Measurements from ENCODE around the gene NSUN7. TPM values are rescaled to one million over a fixed set of nuclear protein-coding genes. Genes with fewer than 3 reads are reported as not detected.

Gene NSUN7
- total and polyA plus RNA-seq, 2 donors (not counting 1 experiment from before 2014, with no cell fraction given) = 0.33 TPM; not detected in 1

DNA sequence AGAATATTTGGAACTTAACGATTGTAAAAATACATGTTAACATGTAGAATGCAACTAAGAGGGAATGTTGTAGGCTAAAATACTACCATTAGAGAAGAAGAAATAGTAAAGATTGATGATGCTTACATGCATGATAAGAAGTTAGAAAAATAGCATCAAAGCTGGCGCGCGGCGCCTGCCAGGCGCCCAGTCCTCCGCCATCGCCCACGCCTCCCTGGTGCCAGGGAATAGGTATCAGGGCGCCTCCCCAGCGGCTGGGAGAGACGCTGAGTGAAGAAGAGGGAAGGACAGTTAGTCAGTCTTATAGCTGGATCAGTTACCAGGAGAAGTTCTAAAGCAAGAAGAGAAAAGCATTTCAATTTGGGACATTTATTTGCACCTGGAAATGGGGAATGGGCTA lies 36.0 kb downstream of the NSUN7 start:
- Histone ChIP-seq H3K4me2 (ENCODE audit: extremely low read depth, insufficient read depth, low read length) (no peak overlapping the region), H2AFZ (ENCODE audit: low read length) (no peak overlapping the region), H3K27me3 (ENCODE audit: control insufficient read depth, insufficient read depth, low read length) (peaks cover 3% of the 10 kb centered on the region)

DNA sequence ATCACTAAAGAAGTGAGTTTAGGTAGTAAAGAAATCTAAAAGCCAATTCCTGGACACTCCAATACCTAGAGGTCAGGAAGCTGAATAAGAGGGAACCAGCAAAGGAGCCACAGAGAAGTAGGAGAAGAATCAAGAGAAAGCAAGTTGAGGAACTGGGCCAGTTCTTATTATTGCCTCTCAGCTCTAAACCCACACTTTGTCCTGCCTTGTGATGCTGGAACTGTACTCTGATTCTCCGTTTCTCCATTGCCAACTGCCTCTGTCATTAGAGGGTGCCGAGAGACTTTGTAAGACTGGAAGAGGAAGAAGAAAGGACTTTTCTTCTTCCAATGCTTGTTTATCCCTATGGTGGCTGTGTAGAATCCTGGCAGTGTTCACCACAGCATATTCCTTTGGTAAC lies 38.6 kb downstream of the NSUN7 start:
- H3K9ac ChIP-seq (ENCODE audit: insufficient read depth, low read length) = no peak overlapping the region

More for the DNA sequence above, 36.0 kb downstream of the NSUN7 start:
- TF ChIP-seq, protein P1, sequence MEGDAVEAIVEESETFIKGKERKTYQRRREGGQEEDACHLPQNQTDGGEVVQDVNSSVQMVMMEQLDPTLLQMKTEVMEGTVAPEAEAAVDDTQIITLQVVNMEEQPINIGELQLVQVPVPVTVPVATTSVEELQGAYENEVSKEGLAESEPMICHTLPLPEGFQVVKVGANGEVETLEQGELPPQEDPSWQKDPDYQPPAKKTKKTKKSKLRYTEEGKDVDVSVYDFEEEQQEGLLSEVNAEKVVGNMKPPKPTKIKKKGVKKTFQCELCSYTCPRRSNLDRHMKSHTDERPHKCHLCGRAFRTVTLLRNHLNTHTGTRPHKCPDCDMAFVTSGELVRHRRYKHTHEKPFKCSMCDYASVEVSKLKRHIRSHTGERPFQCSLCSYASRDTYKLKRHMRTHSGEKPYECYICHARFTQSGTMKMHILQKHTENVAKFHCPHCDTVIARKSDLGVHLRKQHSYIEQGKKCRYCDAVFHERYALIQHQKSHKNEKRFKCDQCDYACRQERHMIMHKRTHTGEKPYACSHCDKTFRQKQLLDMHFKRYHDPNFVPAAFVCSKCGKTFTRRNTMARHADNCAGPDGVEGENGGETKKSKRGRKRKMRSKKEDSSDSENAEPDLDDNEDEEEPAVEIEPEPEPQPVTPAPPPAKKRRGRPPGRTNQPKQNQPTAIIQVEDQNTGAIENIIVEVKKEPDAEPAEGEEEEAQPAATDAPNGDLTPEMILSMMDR (conservative IDR thresholded peaks at IDR 0.05 in 1 of 2, IDR thresholded peaks at IDR 0.05 in 1 of 2; ENCODE audit: low read depth in 1 of 2, low read length in 2 of 2) = no peak
- TF ChIP-seq EZH2 (IDR thresholded peaks at IDR 0.05; ENCODE audit: low read length, missing control alignments) = no peak
- H3K4me1 ChIP-seq (ENCODE audit: control insufficient read depth, extremely low read depth, insufficient read depth, low read length) = no peaks in the 10 kb centered on the region
- H3K9ac ChIP-seq (ENCODE audit: insufficient read depth, low read length) = no peak overlapping the region
- no peaks in the 10 kb centered on the region for H3K9me3 ChIP-seq (ENCODE audit: control insufficient read depth, insufficient read depth, low read depth, low read length)
- H3K36me3 ChIP-seq (ENCODE audit: control insufficient read depth, insufficient read depth, low read length) = no peaks in the 10 kb centered on the region
- no peak overlapping the region for H3K4me3 ChIP-seq (replicated peaks in 1 of 4; ENCODE audit: control extremely low read depth in 1 of 4, insufficient read depth in 1 of 4, low read depth in 3 of 4, low read length in 4 of 4)
- no peak for DNase-seq (ENCODE audit: low read depth in 2 of 2)
- H4K20me1 ChIP-seq (ENCODE audit: control insufficient read depth, extremely low read depth, insufficient read depth, low read length) = no peaks in the 10 kb centered on the region
- no peaks in the 10 kb centered on the region for H3K79me2 ChIP-seq (ENCODE audit: control insufficient read depth, insufficient read depth, low read length)
- H3K27ac ChIP-seq (ENCODE audit: insufficient read depth, low read length) = no peak overlapping the region

DNA sequence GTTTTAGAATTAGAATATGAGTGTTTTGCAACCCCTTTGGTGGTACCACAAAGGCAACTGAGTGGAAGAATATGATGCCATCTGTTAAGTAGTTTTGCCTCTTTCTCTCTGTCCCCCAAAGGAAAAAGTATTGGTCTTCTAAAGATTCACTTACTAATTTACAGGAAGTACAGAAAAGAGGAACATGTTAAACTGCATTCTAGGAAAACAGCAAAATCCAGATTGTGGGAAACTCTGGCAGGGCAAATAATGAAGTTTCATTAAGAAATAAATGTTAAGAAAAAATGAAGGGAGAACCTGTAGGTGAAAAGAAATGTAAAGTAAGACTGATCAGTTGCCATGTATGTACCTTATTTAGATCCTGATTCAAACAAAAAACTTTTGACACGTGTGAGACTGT lies 39.3 kb downstream of the NSUN7 start:
- DNase-seq (ENCODE audit: low read depth in 2 of 2) = no peak
- no peaks in the 10 kb centered on the region for H3K79me2 ChIP-seq (ENCODE audit: control insufficient read depth, insufficient read depth, low read length)
- no peaks in the 10 kb centered on the region for H4K20me1 ChIP-seq (ENCODE audit: control insufficient read depth, extremely low read depth, insufficient read depth, low read length)
- H2AFZ ChIP-seq (ENCODE audit: low read length) = no peak overlapping the region
- H3K9ac ChIP-seq (ENCODE audit: insufficient read depth, low read length) = no peak overlapping the region
- no peak overlapping the region for H3K27ac ChIP-seq (ENCODE audit: insufficient read depth, low read length)
- TF ChIP-seq, protein P1 (conservative IDR thresholded peaks at IDR 0.05 in 1 of 2, IDR thresholded peaks at IDR 0.05 in 1 of 2; ENCODE audit: low read depth in 1 of 2, low read length in 2 of 2) = no peak
- TF ChIP-seq EZH2 (IDR thresholded peaks at IDR 0.05; ENCODE audit: low read length, missing control alignments) = no peak
- H3K9me3 ChIP-seq (ENCODE audit: control insufficient read depth, insufficient read depth, low read depth, low read length) = no peaks in the 10 kb centered on the region
- no peaks in the 10 kb centered on the region for H3K4me1 ChIP-seq (ENCODE audit: control insufficient read depth, extremely low read depth, insufficient read depth, low read length)
- no peak overlapping the region for H3K4me2 ChIP-seq (ENCODE audit: extremely low read depth, insufficient read depth, low read length)
- H3K4me3 ChIP-seq (replicated peaks in 1 of 4; ENCODE audit: control extremely low read depth in 1 of 4, insufficient read depth in 1 of 4, low read depth in 3 of 4, low read length in 4 of 4) = no peak overlapping the region
- peaks cover 3% of the 10 kb centered on the region for H3K27me3 ChIP-seq (ENCODE audit: control insufficient read depth, insufficient read depth, low read length)
- H3K36me3 ChIP-seq (ENCODE audit: control insufficient read depth, insufficient read depth, low read length) = no peaks in the 10 kb centered on the region

More for the DNA sequence above, 38.6 kb downstream of the NSUN7 start:
- Histone ChIP-seq H3K9me3 (ENCODE audit: control insufficient read depth, insufficient read depth, low read depth, low read length) (no peaks in the 10 kb centered on the region), H3K27me3 (ENCODE audit: control insufficient read depth, insufficient read depth, low read length) (peaks cover 3% of the 10 kb centered on the region), H3K36me3 (ENCODE audit: control insufficient read depth, insufficient read depth, low read length) (no peaks in the 10 kb centered on the region), H3K4me2 (ENCODE audit: extremely low read depth, insufficient read depth, low read length) (no peak overlapping the region), H3K4me3 (replicated peaks in 1 of 4; ENCODE audit: control extremely low read depth in 1 of 4, insufficient read depth in 1 of 4, low read depth in 3 of 4, low read length in 4 of 4) (no peak overlapping the region), H3K27ac (ENCODE audit: insufficient read depth, low read length) (no peak overlapping the region), H3K79me2 (ENCODE audit: control insufficient read depth, insufficient read depth, low read length) (no peaks in the 10 kb centered on the region), H3K4me1 (ENCODE audit: control insufficient read depth, extremely low read depth, insufficient read depth, low read length) (no peaks in the 10 kb centered on the region), H4K20me1 (ENCODE audit: control insufficient read depth, extremely low read depth, insufficient read depth, low read length) (no peaks in the 10 kb centered on the region), H2AFZ (ENCODE audit: low read length) (no peak overlapping the region)
- TF ChIP-seq, protein P1 (conservative IDR thresholded peaks at IDR 0.05 in 1 of 2, IDR thresholded peaks at IDR 0.05 in 1 of 2; ENCODE audit: low read depth in 1 of 2, low read length in 2 of 2) = no peak
- no peak for TF ChIP-seq EZH2 (IDR thresholded peaks at IDR 0.05; ENCODE audit: low read length, missing control alignments)
- no peak for DNase-seq (ENCODE audit: low read depth in 2 of 2)

Data from fibroblast of lung (primary cell).